HG03439 (cell line): ENCODE data around the gene RSPH6A.
"Not testable (repeated sequence)": the region's sequence is repeated elsewhere in the genome, so short reads cannot be mapped to it uniquely, and the experiment has no call there.

Experiments used
- ATAC-seq: cut with Tn5 transposase; IDR thresholded peaks from one replicate; pipeline ENCODE4 v1.9.1; 2021; ENCODE audit warnings: mild to moderate bottlenecking, moderate library complexity; ENCODE audit not compliant: unreplicated experiment

The RSPH6A gene

GRCh38 chr19:45804140-45804958 lies 10.8 kb downstream of the RSPH6A start:
- no peak for ATAC-seq

- no peak for ATAC-seq
Observed at GRCh38 chr19:45801603-45802175, 13.4 kb downstream of the RSPH6A start.

- ATAC-seq = no peak
Observed at GRCh38 chr19:45800070-45800553, 15.0 kb downstream of the RSPH6A start.

GRCh38 chr19:45799541-45799940 lies 15.6 kb downstream of the RSPH6A start:
- ATAC-seq = not testable (repeated sequence)

GRCh38 chr19:45798995-45799517 lies 16.1 kb downstream of the RSPH6A start:
- ATAC-seq = no peak

- no peak for ATAC-seq
Observed at GRCh38 chr19:45794627-45795026, 20.5 kb downstream of the RSPH6A start.

GRCh38 chr19:45793876-45794275 lies 21.2 kb downstream of the RSPH6A start:
- ATAC-seq = no peak

GRCh38 chr19:45793178-45793564 lies 21.9 kb downstream of the RSPH6A start:
- ATAC-seq = no peak

GRCh38 chr19:45792470-45793177 lies 22.5 kb downstream of the RSPH6A start, which contains the start of gene DMWD:
Gene DMWD (minus strand): TSS chr19:45792845. CDS start chr19:45792756, 89 bp downstream.
- ATAC-seq = peak; percentile 88

- peak; percentile 28 for ATAC-seq
Observed at GRCh38 chr19:45791744-45792469, 23.2 kb downstream of the RSPH6A start.

GRCh38 chr19:45790942-45791341 lies 24.2 kb downstream of the RSPH6A start:
- ATAC-seq = no peak

- ATAC-seq = no peak
Observed at GRCh38 chr19:45789035-45789786, 25.9 kb downstream of the RSPH6A start.

GRCh38 chr19:45786533-45786894 lies 28.6 kb downstream of the RSPH6A start:
- ATAC-seq = no peak

- ATAC-seq = no peak
Observed at GRCh38 chr19:45785781-45786532, 29.2 kb downstream of the RSPH6A start.

- ATAC-seq = no peak
Observed at GRCh38 chr19:45785097-45785496, 30.0 kb downstream of the RSPH6A start.

GRCh38 chr19:45784096-45784495 lies 31.0 kb downstream of the RSPH6A start:
- no peak for ATAC-seq

GRCh38 chr19:45782820-45783785 lies 32.0 kb downstream of the RSPH6A start:
- no peak for ATAC-seq

GRCh38 chr19:45782162-45782691 lies 32.9 kb downstream of the RSPH6A start, which contains the start of gene DMPK:
Gene DMPK (minus strand): TSS chr19:45782490. CDS start chr19:45782352, 138 bp downstream.
- no peak for ATAC-seq
